Hematopoietic multipotent progenitor cell treated with erythropoietin and hydrocortisone succinate and interleukin-3 and kit ligand, for 17 days (in vitro differentiated cells): ENCODE data around the gene RFX2.
"Not testable (repeated sequence)": the region's sequence is repeated elsewhere in the genome, so short reads cannot be mapped to it uniquely, and the experiment has no call there.

Source experiments
- DNase-seq: peaks from one replicate; pipeline ENCODE4 v3.0.0-alpha.2; 2015; ENCODE audit warnings: low spot score

The RFX2 gene

GRCh38 chr19:6074709-6075403 lies 35.4 kb downstream of the RFX2 start:
- no peak for DNase-seq

- no peak for DNase-seq
Measured at GRCh38 chr19:6073858-6074708, 36.2 kb downstream of the RFX2 start.

- not testable (repeated sequence) for DNase-seq
Measured at GRCh38 chr19:6073233-6073632, 37.1 kb downstream of the RFX2 start.

- no peak for DNase-seq
Measured at GRCh38 chr19:6071875-6072274, 38.4 kb downstream of the RFX2 start.

- no peak for DNase-seq
Measured at GRCh38 chr19:6070720-6071485, 39.4 kb downstream of the RFX2 start.

- no peak for DNase-seq
Measured at GRCh38 chr19:6070207-6070681, 40.1 kb downstream of the RFX2 start.

GRCh38 chr19:6069268-6069791 lies 41.0 kb downstream of the RFX2 start:
- DNase-seq: no peak

- no peak for DNase-seq
Measured at GRCh38 chr19:6068711-6069110, 41.6 kb downstream of the RFX2 start.

- no peak for DNase-seq
Measured at GRCh38 chr19:6067975-6068374, 42.3 kb downstream of the RFX2 start.

GRCh38 chr19:6066661-6067646 lies 43.3 kb downstream of the RFX2 start:
- no peak for DNase-seq

- no peak for DNase-seq
Measured at GRCh38 chr19:6065685-6066374, 44.5 kb downstream of the RFX2 start.

- DNase-seq: no peak
Measured at GRCh38 chr19:6064336-6065073, 45.8 kb downstream of the RFX2 start.

- no peak for DNase-seq
Measured at GRCh38 chr19:6063576-6064335, 46.5 kb downstream of the RFX2 start.

GRCh38 chr19:6062961-6063575 lies 47.2 kb downstream of the RFX2 start:
- DNase-seq: no peak

GRCh38 chr19:6062274-6062673 lies 48.0 kb downstream of the RFX2 start:
- DNase-seq: no peak

GRCh38 chr19:6061376-6062130 lies 48.7 kb downstream of the RFX2 start:
- no peak for DNase-seq

GRCh38 chr19:6060600-6061375 lies 49.5 kb downstream of the RFX2 start:
- DNase-seq: no peak
